ENCODE data around the gene WFDC11.
"Not testable (repeated sequence)": the region's sequence is repeated elsewhere in the genome, so short reads cannot be mapped to it uniquely, and the experiment has no call there.

WFDC11 gene

GRCh38 chr20:45679650-45680049 is 9.6 kb upstream of the WFDC11 start:
- TF ChIP-seq CTCF (conservative IDR thresholded peaks at IDR 0.05): no peak
- no peak overlapping the region for H3K27ac ChIP-seq

- TF ChIP-seq CTCF (conservative IDR thresholded peaks at IDR 0.05): no peak
- H3K27ac ChIP-seq: no peak overlapping the region
Observed at GRCh38 chr20:45672765-45673164, 2.7 kb upstream of the WFDC11 start.

GRCh38 chr20:45657038-45657437 is 13.0 kb downstream of the WFDC11 start:
- H3K27ac ChIP-seq: not testable (repeated sequence)

- H3K27ac ChIP-seq: not testable (repeated sequence)
Observed at GRCh38 chr20:45651726-45652125, 18.3 kb downstream of the WFDC11 start.

- H3K27ac ChIP-seq: no peak overlapping the region
- TF ChIP-seq CTCF (conservative IDR thresholded peaks at IDR 0.05): no peak
Observed at GRCh38 chr20:45649312-45649863, 20.7 kb downstream of the WFDC11 start.

- no peak for TF ChIP-seq CTCF (conservative IDR thresholded peaks at IDR 0.05)
- no peak overlapping the region for H3K27ac ChIP-seq
Observed at GRCh38 chr20:45647441-45648050, 22.5 kb downstream of the WFDC11 start.

- H3K27ac ChIP-seq: no peak overlapping the region
- no peak for TF ChIP-seq CTCF (conservative IDR thresholded peaks at IDR 0.05)
Observed at GRCh38 chr20:45646875-45647274, 23.2 kb downstream of the WFDC11 start.

GRCh38 chr20:45645869-45646268 is 24.2 kb downstream of the WFDC11 start:
- H3K27ac ChIP-seq: not testable (repeated sequence)

GRCh38 chr20:45641076-45641475 is 29.0 kb downstream of the WFDC11 start:
- H3K27ac ChIP-seq: not testable (repeated sequence)

- no peak overlapping the region for H3K27ac ChIP-seq
- no peak for TF ChIP-seq CTCF (conservative IDR thresholded peaks at IDR 0.05)
Observed at GRCh38 chr20:45639687-45640086, 30.4 kb downstream of the WFDC11 start.
